ENCODE results near the gene SNTA1.
A peak's percentile ranks its signal among the peaks of the same experiment; 100 is the strongest.

Gene SNTA1

DNA sequence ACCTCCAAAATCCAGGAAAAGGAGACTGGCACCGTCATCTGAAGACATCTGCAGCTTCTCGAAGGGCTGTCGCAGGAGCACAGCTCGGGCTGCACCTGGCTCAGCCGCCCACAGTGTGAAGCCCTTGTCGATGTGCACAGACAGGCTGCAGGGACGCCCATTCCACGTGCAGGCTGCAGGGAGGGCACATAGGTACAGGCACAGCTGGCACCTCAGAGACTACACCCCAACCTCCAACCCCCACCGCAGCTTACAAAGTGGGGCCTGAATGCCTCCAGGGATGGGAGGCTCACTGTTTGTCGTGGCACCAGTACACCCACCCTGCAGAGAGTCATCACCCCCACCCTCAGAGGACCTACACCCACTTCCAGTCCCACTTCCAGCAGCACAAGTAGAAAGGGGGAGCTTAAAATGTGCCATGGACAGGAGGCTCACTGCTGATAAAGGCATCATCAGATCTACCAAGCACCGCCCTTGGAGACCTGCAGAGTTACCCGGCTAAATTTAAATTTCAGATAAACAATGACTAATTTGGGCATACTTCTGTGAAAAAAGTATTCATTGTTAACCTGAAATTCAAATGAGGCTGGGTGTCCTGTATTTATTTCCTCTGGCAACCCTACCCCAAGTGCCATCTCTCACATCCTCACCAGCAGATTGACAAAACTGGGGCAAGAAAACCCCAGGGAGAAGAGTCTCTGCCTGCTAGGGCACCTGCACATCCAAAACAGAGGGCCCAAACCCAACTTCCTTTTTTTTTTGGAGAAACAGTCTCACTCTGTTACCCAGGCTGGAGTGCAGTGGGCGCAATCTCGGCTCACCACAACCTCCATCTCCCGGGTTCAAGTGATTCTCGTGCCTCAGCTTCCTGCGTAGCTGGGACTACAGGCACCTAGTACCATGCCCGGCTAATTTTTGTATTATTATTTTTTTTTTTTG is 34.6 kb downstream of the SNTA1 start:
- DNase-seq (ENCODE audit: low read depth, low spot score): no peak
- ChIA-PET POLR2A (no interaction called here), CTCF (no interaction called here)
- TF ChIP-seq CTCF (IDR thresholded peaks at IDR 0.05; ENCODE audit: insufficient read depth, low read length, missing control alignments): no peak
- H3K4me3 ChIP-seq (ENCODE audit: low read depth, low read length): no peak overlapping the region

DNA sequence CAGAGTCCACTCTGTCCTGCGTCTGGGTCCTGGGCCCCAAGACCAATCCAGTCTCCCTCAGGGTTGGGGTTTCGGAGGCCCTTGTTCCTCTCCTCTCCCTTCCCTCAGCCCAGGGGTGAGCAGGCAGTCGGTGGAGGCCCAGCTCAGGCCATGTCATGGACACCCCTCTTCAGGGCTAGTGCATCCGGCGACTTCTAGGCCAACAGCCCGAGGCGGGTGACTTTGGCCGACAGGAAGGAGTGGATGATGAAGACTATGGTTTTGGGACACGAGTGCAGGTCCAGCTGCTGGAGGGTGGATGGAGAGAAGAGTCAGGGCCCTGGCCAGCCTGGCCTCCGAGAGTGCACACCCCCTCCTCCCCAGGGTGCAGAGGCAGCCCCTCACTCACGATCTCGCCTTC is 35.2 kb downstream of the SNTA1 start:
- no peak for TF ChIP-seq CTCF (IDR thresholded peaks at IDR 0.05; ENCODE audit: insufficient read depth, low read length, missing control alignments)
- ChIA-PET POLR2A (no interaction called here), CTCF (no interaction called here)
- H3K4me3 ChIP-seq (ENCODE audit: low read depth, low read length): no peak overlapping the region
- DNase-seq (ENCODE audit: low read depth, low spot score): no peak

DNA sequence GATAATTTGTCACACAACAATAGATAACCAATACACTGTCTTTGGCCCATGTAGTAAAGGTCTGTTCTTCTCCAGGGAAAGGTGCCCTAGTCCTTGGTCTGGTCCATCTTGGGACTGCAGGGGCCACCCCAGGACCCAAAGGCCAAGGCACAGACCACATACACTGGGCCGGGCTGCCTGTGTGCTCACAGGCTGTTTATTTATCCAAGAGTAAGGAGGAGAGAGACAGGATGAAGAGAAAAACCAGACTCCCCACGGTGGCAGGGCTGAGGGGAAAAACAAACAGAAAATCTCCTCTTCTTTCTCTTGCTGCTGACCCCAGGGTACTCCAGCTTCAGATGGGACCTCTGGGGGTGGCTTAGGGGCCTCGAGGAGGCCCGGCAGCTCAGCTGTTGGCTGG is 35.8 kb downstream of the SNTA1 start:
- no peak for DNase-seq (ENCODE audit: low read depth, low spot score)
- ChIA-PET POLR2A (interaction anchor here (0.6 kb wide), 1 partner anchor 28 kb away, joined by 3 read pairs; no protein-coding TSS in a partner anchor), CTCF (interaction anchor here (1.6 kb wide), 1 partner anchor 260 kb away, joined by 5 read pairs; no protein-coding TSS in a partner anchor)
- H3K4me3 ChIP-seq (ENCODE audit: low read depth, low read length): no peak overlapping the region
- no peak for TF ChIP-seq CTCF (IDR thresholded peaks at IDR 0.05; ENCODE audit: insufficient read depth, low read length, missing control alignments)

DNA sequence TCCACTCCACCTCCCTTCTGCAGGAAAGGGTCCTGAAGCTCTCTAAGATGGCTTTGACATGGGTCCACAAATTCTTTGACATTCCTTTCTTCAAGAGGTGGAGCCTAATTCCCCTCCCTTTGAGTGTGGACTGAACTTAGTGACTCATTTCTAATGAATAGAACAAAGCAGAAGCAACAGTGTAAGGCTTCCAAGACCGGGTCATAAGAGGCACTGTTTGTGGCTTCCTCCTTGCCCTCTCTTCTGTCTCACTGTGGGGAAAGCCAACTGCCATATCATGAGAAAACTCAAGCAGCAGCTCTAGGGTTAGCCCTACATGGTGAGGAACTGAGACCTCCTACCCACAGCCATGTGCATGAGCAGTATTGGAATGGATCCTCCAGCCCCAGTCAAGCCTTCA is 36.3 kb downstream of the SNTA1 start:
- CTCF ChIA-PET: interaction anchor here (1.6 kb wide), 1 partner anchor 261 kb away, joined by 5 read pairs; no protein-coding TSS in a partner anchor
- POLR2A ChIA-PET: no interaction called here
- no peak overlapping the region for H3K4me3 ChIP-seq (ENCODE audit: low read depth, low read length)
- DNase-seq (ENCODE audit: low read depth, low spot score): no peak
- TF ChIP-seq CTCF (IDR thresholded peaks at IDR 0.05; ENCODE audit: insufficient read depth, low read length, missing control alignments): no peak

DNA sequence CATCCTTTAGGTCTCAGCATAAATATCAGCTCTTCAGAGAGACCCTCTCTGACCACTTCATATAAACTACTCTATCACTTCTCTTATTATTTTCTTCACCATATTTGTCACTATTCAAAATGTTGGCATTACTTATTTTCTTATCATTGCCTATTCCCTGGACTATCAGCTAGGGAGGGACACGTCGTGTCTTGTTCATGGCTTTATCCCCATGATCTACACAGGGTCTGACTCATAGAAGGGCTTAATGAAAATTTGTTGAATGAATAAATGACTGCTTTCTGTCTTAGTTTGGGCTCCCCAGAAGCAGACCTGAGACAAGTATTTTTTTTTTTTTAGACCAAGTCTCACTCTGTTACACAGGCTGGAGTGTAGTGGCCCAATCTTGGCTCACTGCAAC is 39.3 kb downstream of the SNTA1 start:
- no peak overlapping the region for H3K4me3 ChIP-seq (ENCODE audit: low read depth, low read length)
- no peak for TF ChIP-seq CTCF (IDR thresholded peaks at IDR 0.05; ENCODE audit: insufficient read depth, low read length, missing control alignments)
- POLR2A ChIA-PET: no interaction called here
- DNase-seq (ENCODE audit: low read depth, low spot score): no peak
- CTCF ChIA-PET: no interaction called here

GRCh38 chr20:33401921-33402369 is 41.6 kb downstream of the SNTA1 start:
- peak overlapping the region; percentile 97 for H3K4me3 ChIP-seq (ENCODE audit: low read depth, low read length)
- no peak for TF ChIP-seq CTCF (IDR thresholded peaks at IDR 0.05; ENCODE audit: insufficient read depth, low read length, missing control alignments)
- no peak for DNase-seq (ENCODE audit: low read depth, low spot score)
- CTCF ChIA-PET: interaction anchor here (0.7 to 1.6 kb wide), 5 partner anchors 9 to 252 kb away, joined by 3 to 6 read pairs (median 4); no protein-coding TSS in a partner anchor
- POLR2A ChIA-PET: interaction anchor here (0.8 to 1.2 kb wide), 3 partner anchors 11 to 41 kb away, joined by 3 to 4 read pairs (median 3); no protein-coding TSS in a partner anchor
